KG1 (cell line): ENCODE measurements around the gene NGEF.

Experiments used
- DNase-seq: peaks from one replicate; lab custom pipeline; 2025; lab: John Stamatoyannopoulos, UW

The NGEF gene

GRCh38 chr2:232966122-232966521 lies 46.9 kb downstream of the NGEF start:
- no peak for DNase-seq

- DNase-seq: no peak
Observed at GRCh38 chr2:232963913-232964312, 49.1 kb downstream of the NGEF start.

GRCh38 chr2:232960862-232961261 lies 52.2 kb downstream of the NGEF start:
- DNase-seq: no peak

GRCh38 chr2:232959139-232959538 lies 53.9 kb downstream of the NGEF start:
- no peak for DNase-seq

- DNase-seq: no peak
Observed at GRCh38 chr2:232957657-232958090, 55.4 kb downstream of the NGEF start.

- DNase-seq: no peak
Observed at GRCh38 chr2:232955856-232956255, 57.2 kb downstream of the NGEF start.

GRCh38 chr2:232954691-232955090 lies 58.4 kb downstream of the NGEF start:
- DNase-seq: no peak

GRCh38 chr2:232951891-232952290 lies 61.2 kb downstream of the NGEF start:
- no peak for DNase-seq

GRCh38 chr2:232951181-232951580 lies 61.9 kb downstream of the NGEF start:
- DNase-seq: no peak

GRCh38 chr2:232950751-232951150 lies 62.3 kb downstream of the NGEF start:
- no peak for DNase-seq

- DNase-seq: no peak
Observed at GRCh38 chr2:232949016-232949415, 64.0 kb downstream of the NGEF start.

- no peak for DNase-seq
Observed at GRCh38 chr2:232942831-232943230, 70.2 kb downstream of the NGEF start.

GRCh38 chr2:232941912-232942594 lies 71.0 kb downstream of the NGEF start:
- no peak for DNase-seq

GRCh38 chr2:232941400-232941799 lies 71.7 kb downstream of the NGEF start:
- no peak for DNase-seq

- DNase-seq: no peak
Observed at GRCh38 chr2:232940724-232941123, 72.3 kb downstream of the NGEF start.

- DNase-seq: no peak
Observed at GRCh38 chr2:232937278-232937906, 75.7 kb downstream of the NGEF start.

GRCh38 chr2:232931636-232932035 lies 81.4 kb downstream of the NGEF start:
- DNase-seq: no peak

- no peak for DNase-seq
Observed at GRCh38 chr2:232930059-232930400, 83.0 kb downstream of the NGEF start.

- DNase-seq: no peak
Observed at GRCh38 chr2:232929303-232930058, 83.6 kb downstream of the NGEF start.

GRCh38 chr2:232928551-232929302 lies 84.3 kb downstream of the NGEF start:
- DNase-seq: no peak

GRCh38 chr2:232927793-232928550 lies 85.1 kb downstream of the NGEF start:
- DNase-seq: no peak
